Lower leg skin (tissue), 3 donors: ENCODE measurements around the gene HMGXB3.

ENCODE experiments used
- POLR2A ChIP-seq, 2 donors: fragments of 450-650 bp; IDR thresholded peaks; one replicate each; pipeline ENCODE4 v1.6.1; 2016 to 2017; ENCODE audit warnings: antibody characterized with exemption in 2 of 2, mild to moderate bottlenecking in 1 of 2, moderate library complexity in 1 of 2
- TF ChIP-seq, protein P1 (sequence below), 3 donors: fragments of 450-650 bp; IDR thresholded peaks; one replicate each; pipeline ENCODE4 v1.5.1; 2016; ENCODE audit warnings: antibody characterized with exemption in 3 of 3, mild to moderate bottlenecking in 3 of 3, moderate library complexity in 2 of 3

DNA sequence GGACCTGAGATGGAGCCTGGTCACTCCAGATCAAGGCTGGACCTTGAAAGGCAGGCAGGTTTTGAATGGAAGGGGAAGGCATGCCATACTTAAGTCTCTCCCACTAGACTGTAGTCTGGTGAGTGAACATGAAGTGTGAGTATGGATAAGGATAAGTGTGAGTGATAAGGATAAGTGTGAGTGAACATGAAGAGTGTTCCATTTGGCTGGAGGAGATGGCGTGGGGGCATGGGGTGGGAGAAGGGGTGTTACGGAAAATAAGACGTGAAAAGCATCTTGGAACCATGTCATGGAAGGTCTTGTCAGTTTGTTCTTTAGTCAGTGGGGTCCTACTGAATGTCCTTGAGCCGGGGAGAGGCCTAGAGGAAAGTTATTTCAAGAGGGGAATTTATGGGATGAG, 32.8 kb downstream of the HMGXB3 start:
- TF ChIP-seq, protein P1, sequence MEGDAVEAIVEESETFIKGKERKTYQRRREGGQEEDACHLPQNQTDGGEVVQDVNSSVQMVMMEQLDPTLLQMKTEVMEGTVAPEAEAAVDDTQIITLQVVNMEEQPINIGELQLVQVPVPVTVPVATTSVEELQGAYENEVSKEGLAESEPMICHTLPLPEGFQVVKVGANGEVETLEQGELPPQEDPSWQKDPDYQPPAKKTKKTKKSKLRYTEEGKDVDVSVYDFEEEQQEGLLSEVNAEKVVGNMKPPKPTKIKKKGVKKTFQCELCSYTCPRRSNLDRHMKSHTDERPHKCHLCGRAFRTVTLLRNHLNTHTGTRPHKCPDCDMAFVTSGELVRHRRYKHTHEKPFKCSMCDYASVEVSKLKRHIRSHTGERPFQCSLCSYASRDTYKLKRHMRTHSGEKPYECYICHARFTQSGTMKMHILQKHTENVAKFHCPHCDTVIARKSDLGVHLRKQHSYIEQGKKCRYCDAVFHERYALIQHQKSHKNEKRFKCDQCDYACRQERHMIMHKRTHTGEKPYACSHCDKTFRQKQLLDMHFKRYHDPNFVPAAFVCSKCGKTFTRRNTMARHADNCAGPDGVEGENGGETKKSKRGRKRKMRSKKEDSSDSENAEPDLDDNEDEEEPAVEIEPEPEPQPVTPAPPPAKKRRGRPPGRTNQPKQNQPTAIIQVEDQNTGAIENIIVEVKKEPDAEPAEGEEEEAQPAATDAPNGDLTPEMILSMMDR (IDR thresholded peaks at IDR 0.05), result no peak
- no peak for TF ChIP-seq POLR2A (IDR thresholded peaks at IDR 0.05)
